Measurements from ENCODE around the gene SUZ12.
"Not testable (repeated sequence)": the region's sequence is repeated elsewhere in the genome, so short reads cannot be mapped to it uniquely, and the experiment has no call there.

SUZ12 gene

DNA sequence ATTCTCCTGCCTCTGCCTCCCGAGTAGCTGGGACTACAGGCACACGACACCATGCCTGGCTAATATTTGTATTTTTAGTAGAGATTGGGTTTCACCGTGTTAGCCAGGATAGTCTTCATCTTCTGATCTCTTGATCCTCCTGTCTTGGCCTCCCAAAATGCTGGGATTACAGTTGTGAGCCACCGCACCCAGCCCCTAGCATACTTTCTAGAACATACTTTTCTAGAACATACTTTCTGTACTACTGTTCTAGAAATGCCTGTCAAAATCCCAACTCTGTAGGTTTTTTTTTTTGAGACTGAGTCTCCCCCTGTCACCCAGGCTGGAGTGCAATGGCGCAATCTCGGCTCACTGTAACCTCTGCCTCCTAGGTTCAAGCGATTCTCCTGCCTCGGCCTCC, 27.3 kb downstream of the SUZ12 start:
- not testable (repeated sequence) for DNase-seq

DNA sequence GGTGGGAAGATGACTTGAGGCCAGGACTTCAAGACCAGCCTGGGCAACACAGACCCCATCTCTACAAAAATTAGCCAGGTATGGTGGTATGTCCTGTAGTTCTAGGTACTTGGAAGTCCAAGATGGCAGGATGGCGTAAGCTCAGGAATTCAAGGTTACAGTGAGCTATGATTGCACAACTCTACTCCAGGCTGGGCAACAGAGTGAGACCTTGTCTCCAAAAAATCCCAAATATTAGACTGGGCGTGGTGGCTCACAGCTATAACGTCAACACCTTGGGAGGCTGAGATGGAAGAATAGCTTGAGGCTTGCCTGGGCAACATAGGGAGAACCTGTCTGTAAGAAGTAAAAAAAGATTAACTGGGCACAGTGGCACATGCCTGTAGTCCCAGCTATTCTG, 30.8 kb downstream of the SUZ12 start:
- no peak for DNase-seq

DNA sequence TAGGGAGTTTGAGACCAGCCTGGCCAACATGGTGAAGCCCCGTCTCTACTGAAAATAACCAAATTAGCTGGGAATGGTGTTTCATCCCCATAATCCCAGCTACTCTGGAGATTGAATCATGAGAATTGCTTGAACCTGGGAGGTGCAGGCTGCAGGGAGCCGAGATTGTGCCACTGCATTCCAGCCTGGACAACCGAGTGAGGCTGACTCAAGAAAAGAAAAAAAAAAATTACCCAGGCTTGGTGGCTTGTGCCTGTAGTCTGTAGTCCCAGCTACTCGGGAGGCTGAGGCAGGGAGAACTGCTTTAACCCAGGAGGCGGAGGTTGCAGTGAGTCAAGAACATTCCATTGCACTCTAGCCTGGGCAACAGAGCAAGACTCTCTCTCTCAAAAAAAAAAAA, 33.6 kb downstream of the SUZ12 start:
- DNase-seq: not testable (repeated sequence)

DNA sequence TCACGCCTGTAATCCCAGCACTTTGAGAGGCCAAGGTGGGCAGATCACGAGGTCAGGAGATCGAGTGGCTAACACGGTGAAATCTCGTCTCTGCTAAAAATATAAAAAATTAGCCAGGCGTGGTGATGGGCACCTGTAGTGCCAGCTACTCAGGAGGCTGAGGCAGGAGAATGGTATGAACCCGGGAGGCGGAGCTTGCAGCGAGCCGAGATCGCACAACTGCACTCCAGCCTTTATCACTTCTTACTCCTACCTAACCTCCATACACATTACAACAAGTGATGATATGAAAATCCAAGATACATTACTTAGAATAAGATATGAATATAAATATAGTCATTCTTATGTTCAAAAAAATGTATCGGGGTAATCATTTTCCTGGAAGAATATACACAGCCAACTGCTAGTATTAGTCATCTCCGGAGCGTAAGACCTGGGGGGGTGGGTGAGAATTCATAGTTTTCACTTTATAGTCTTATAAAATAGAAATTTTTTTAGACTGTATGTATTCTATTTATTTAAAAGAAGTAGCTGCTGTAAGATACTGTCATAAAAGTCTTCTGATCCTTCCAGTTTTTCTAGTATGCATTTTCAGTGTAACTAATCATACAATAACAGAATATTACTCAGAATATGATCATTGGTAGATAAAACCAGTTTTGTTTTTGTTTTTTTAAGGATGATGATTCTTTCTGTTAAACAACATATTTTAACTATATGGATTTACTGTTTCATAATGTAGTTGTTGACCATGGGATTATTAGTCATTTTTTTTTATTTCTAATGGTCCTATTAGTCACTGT, 37.7 kb downstream of the SUZ12 start:
- not testable (repeated sequence) for DNase-seq

DNA sequence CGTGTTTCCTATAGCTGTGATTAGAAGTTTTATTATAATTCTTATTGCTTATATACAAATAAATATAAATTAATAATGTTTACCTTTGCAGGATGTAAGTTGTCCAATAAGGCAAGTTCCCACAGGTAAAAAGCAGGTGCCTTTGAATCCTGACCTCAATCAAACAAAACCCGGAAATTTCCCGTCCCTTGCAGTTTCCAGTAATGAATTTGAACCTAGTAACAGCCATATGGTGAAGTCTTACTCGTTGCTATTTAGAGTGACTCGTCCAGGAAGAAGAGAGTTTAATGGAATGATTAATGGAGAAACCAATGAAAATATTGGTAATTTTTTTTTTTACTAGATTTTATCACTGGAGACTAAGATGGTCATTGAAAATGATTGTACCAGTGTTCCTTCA, 38.6 kb downstream of the SUZ12 start:
- not testable (repeated sequence) for DNase-seq

DNA sequence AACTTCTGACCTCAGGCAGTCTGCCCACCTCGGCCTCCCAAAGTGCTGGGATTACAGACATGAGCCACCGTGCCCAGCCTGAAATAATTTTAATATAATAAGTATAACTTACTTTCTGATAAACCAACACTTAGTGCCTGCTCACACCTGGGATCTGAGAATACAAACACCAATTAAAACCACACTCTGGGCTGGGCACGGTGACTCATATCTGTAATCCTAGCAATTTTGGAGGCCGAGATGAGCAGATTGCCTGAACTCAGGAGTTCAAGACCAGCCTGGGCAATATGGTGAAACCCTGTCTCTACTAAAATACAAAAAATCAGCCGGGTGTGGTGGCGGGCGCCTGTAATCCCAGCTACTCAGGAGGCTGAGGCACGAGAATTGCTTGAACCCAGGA, 55.0 kb downstream of the SUZ12 start:
- DNase-seq: not testable (repeated sequence)

DNA sequence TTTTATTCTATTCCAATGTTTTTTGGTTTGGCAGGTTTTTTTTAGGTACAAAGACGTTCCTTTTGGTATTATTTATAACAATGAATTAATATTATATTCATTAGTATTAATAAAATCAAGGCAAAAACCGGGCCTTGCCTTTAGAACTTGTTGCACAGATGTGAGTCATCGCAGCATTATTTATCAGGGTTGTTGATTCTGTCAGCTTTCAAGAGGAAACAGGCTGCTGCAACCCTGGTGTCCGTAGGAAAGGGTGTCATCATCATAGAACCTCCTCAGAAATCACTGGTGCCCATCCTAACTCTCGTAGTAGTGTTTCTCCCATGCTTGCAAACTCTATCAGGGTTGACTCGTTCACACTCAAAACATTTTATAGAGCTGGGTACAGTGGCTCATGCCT, 60.2 kb downstream of the SUZ12 start:
- no peak for DNase-seq

DNA sequence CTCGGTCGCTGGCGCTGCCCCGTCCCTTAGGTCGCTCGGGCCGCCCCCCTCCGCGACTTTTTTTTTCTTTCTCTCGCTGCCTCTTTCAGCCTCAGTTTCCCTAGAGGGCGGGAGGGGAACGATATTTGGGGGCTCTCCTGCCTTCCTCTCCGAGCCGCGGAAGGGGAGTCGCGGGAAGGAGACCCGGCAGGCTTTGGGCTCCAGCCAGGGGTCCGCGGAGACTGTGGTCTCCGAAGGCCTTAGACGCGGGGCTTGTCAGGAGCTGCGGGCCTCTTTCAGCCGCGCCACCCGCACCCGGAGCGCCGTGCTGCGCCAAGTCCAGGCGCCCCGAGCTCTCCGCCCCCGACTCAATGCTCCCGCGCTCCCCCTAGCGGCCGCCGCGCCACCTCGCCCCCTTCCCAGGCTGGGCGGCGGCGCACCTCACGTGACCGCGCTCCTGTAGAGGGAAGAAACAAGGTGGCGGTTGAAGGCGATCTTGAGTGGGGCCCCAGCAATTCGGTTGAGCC, 70.2 kb downstream of the SUZ12 start, which contains the start of gene LRRC37B:
Gene LRRC37B (plus strand): TSS at position 427 of the 506 bp plus-strand sequence. CDS start 14,010 bp downstream, outside the sequence.
- DNase-seq: peak; percentile 49

DNA sequence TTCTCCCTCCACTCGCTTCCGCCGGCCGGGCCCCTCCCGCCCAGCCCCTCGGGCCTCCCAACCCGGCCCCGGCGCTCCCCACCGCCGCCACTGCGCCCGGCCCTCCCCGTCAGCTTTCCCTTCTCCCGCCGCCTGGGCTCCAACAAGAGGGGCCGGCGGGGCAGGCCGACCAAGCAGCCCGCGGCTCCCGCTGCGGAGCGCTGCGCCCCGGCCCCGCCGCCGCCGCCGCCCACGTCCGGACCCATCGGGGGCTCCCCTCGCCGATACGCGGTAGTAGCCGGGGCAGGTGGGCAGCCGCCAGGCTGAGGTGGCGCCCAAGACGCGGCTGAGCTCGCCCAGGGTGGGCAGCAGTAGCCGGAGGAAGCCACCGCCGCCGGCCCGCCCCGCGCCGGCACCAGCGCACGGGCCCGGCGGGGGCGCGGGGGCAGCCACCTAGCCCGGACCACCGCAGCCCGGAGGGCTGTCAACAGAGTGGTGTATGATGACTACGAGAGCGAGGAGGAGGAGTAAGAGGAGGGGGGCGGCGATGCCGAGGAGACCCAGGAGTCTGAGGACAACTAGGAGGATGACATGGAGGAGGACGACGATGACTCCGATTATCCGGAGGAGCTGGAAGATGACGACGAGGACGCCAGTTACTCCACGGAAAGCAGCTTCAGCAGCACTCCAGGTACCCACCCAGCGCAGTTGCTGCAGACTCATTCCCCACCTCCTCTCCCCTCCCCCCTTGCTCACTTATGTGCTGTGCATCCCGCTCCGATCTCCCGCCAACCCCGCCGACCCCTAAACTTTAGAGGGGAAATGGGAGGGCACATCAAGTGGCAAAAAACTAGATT, 70.9 kb downstream of the SUZ12 start:
- DNase-seq: no peak

DNA sequence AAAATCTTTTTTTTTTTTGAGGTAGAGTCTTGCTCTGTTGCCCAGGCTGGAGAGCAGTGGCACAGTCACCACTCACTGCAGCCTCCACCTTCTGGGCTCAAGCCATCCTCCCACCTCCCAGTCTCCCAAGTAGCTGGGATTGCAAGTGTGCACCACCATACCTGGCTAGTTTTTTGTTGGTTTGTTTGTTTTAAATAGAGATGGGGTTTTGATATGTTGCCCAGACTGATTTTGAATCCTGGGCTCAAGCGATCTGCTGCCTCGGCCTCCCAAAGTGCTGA, 72.4 kb downstream of the SUZ12 start:
- DNase-seq: no peak

DNA sequence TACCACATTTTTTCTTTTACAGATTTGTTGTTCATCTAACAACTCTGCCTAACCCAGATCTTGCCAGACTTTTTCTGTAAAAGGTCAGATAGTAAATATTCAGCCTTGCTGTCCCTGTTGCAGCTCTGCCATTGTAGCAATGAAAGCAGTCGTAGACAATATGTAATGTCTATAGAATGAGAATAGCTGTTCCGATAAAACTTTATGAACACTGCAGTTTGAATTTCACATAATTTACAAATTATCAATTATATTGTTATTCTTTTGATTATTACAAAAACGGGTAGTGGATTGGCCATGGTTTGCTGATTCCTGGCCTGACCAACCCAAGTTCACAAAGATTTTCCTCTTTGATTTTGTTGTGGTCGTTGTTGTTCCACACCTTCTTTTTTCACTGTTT, 73.3 kb downstream of the SUZ12 start:
- no peak for DNase-seq

DNA sequence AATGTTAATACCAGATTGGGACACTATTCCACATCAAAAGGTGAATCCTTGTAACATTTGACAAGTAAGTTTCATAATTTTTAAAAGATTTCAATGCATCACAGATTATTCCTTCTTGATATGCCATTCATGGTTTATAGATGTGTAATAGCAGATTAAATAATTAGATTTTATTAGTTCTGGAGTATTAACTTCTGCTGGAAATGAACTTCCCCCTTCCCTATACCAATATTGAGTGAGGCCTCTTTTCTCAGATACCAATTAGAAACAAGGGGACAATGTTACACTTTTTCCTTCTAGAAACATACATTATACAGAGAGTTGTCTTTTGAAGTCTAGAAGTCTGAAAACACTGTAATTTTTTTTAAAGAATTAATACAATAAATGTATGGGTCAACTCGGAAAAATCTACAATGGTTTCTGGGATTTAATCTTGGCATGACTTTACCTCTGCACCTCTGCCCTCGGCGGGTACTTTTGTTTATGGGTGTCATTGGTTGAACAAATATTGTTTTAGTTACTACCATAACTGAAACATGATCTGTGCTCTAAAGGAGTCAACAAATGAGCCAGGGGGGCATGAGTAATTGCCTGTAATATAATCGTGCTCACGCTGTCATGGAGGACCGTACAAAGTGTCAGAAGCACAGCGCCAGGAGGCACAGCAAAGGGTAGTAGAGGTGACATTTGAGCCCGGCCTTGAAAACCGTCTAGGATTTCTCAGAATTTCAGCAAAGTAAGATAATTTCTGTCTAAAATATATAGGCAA, 78.6 kb downstream of the SUZ12 start:
- no peak for DNase-seq

DNA sequence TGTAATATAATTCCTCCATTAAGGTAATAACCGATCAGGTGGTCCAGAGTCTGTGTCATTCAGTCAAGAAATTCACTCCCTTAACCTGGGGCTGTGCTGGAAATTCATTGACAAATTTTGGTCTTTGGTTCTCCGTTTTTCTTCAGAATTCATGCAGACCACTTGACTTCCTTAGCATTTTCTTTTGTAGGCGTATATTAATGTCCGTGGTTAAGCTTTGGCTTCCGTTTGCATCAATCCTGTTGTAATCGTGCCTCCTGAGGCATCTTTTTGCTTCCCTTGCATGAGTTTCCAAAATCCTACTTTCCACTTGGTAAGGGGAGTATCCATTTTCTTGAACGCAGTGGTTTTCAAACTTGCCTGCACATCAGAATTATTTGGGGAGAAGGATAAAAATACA, 79.4 kb downstream of the SUZ12 start:
- no peak for DNase-seq

DNA sequence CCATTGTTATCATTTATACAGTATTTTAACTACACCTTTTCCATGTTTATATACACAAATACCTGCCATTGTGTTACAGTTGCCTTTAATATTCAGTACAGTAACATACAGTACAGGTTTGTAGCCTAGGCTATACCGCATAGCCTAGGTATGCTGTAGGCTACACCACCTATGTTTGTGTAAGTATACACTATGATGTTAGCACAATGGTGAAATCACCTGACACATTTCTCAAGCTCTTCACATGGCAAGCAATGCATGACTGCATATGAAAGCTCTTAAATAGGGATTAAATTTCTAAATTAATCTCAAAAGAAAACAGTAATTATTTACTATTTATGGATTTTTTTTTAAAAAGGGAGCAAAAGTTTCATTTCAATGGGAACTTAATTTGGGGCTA, 82.4 kb downstream of the SUZ12 start:
- no peak for DNase-seq

DNA sequence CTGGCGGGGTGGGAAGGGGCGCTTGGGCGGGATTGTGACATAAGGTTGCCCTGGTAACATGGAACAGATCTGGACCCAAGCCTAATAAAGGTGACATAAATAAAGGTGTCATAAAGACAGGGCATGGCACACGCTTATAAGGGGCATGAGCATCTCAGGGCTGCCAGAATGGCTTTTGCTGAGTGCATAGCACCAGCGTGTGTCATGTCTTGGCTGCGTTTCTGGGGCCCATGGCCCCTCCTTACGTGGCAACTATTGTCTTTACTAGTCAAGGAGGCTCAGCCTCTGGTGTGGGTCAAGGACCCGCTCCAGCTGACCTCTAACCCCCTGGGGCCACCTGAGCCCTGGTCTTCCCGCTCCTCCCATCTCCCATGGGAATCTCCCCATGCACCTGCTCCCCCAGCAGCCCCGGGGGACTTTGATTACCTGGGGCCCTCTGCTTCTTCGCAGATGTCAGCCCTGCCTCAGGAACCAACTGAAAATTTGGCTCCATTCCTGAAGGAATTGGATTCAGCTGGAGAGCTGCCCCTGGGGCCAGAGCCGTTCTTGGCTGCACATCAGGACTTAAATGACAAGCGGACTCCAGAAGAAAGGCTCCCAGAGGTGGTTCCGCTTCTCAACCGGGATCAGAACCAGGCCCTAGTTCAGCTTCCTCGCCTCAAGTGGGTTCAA, 84.3 kb downstream of the SUZ12 start:
- no peak for DNase-seq

DNA sequence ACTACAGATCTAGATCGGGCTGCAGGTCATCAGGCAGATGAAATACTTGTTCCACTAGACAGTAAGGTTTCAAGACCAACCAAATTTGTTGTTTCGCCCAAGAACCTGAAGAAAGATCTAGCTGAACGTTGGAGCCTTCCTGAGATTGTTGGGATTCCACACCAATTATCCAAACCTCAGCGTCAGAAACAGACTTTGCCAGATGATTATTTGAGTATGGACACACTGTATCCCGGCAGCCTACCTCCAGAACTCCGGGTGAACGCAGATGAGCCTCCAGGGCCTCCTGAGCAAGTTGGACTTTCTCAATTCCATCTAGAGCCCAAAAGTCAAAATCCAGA, 84.8 kb downstream of the SUZ12 start:
- DNase-seq: no peak

DNA sequence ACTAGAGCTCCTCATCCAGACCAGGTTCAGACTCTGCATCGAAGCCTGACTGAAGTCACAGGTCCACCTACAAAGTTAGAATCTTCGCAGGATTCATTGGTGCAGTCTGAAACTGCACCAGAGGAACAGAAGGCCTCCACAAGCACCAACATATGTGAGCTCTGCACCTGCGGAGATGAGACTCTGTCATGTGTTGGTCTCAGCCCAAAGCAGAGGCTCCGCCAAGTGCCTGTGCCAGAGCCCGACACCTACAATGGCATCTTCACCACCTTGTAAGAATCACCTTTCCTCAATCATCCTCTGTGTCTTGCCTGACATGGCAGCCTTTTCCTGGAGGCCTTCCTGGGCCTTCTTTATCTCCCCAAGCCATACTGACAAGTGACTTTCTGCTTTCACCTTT, 85.7 kb downstream of the SUZ12 start:
- DNase-seq: not testable (repeated sequence)

DNA sequence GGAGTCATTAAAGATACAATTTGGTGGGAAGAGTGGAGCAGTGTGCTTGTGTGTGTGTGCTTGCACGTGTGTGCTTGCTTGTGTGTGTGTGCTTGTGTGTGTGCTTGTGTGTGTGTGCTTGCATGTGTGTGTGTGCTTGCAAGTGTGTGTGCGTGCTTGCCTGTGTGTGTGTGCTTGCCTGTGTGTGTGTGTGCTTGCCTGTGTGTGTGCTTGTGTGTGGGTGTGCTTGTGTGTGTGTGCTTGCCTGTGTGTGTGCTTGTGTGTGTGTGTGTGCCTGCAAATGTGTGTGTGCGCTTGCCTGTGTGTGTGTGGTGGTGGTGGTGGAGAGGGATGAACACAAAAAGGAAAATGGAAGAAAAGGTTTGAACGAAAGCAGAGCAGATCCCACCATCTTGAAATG, 90.5 kb downstream of the SUZ12 start:
- DNase-seq: not testable (repeated sequence)

DNA sequence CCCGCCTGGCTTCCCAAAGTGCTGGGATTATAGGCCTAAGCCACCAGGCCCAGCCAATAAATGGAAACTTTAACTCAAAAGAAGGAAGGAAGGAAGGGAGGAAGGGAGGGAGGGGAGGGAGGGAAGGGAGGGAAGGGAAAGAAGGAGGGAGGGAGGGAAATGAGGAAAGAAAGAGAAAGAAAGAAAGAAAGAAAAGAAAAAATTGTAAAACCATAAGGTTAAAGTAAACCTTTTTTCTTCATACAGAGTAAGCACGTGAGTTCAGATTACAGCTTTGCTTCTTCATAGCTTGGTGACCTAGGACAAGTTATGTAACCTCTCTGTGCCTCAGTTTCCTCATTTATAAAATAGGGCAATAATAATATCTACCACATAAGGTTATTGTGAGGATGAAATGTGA, 96.4 kb downstream of the SUZ12 start:
- no peak for DNase-seq

DNA sequence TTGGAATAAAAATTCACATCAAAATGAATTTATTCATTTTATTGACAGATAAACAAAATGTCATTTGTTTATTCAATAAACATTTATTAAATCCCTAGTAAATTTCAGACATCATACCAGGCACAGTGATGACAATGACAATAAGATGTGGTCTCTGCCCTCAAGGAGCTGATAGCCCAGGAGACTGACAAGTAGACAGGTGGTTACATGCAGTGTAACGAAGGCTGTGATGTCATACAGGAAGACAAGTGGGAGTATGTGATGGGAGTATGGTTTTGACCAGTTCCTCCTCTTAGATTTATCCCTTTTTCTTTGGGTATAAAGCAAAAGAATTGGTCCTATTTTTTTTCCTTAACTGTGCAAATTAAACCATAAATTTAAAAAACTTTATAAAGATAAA, 97.0 kb downstream of the SUZ12 start:
- DNase-seq: not testable (repeated sequence)

DNA sequence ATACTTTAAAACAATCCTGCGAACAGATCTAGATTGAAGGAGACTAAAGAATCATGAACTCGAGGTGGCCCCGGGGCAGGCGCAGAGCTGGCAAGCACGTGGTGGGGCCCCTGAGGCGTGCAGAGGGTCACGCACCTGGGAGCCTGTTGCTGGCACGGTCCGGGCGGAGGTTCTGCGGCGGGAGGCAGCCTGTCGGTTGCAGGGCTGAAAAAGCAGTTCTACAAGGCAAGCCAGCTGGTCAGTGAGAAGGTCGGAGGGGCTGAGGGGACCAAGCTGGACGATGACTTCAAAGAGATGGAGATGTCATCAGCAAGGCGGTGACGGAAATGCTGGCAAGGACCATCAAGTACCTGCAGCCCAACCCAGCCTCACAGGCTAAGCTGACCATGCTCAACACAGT, 103.4 kb downstream of the SUZ12 start:
- not testable (repeated sequence) for DNase-seq

DNA sequence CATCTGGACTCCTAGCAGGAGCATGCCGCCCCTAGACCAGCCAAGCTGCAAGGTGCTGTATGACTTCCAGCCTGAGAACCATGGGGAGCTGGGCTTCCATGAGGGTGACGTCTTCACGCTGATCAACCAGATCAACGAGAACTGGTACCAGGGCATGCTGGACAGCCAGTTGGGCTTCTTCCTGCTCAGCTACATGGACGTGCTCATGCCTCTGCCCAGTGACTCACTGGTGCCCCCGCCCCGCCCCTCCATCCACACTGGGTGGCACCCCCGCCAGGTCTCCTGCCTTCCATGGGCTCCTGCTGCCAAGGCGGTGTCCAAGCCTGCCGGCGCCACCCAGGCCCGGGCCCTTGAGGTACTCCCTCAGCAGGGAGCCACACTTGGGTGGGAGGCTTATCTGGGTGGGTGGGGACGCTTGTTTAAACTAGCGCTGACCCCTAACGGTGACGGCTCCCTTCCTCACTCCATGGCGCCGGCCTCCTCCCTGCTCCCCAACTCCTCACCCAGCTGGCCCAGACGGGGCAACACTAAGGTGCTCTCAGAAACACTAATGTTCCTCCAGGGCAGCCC, 104.6 kb downstream of the SUZ12 start:
- not testable (repeated sequence) for DNase-seq

All from GOT3 (cell line).